ENCODE measurements around the gene ZIC2. TPM values are rescaled to one million over a fixed set of nuclear protein-coding genes. Genes with fewer than 3 reads are reported as not detected.

Gene ZIC2
- total RNA-seq, 2 experiments from 2014 or later: not detected

- CTCF ChIA-PET: no interaction called here
- DNase-seq (no peak), ATAC-seq (no peak)
- no peak overlapping the region for H3K4me3 Mint-ChIP-seq
- peaks cover 16% of the 10 kb centered on the region for H3K36me3 Mint-ChIP-seq (ENCODE audit: low read depth)
- POLR2A ChIA-PET: no interaction called here
- H3K27ac Mint-ChIP-seq: no peak overlapping the region
- peaks cover 24% of the 10 kb centered on the region for H3K4me1 Mint-ChIP-seq (ENCODE audit: low read depth)
- peaks cover 65% of the 10 kb centered on the region for H3K27me3 Mint-ChIP-seq (ENCODE audit: low read depth)
- H3K9me3 Mint-ChIP-seq (ENCODE audit: insufficient read depth): no peaks in the 10 kb centered on the region
These were observed 3.8 kb downstream of the ZIC2 start for GRCh38 chr13:99985241-99985874.

- Mint-ChIP-seq H3K9me3 (ENCODE audit: insufficient read depth) (no peaks in the 10 kb centered on the region), H3K27me3 (ENCODE audit: low read depth) (peaks cover 71% of the 10 kb centered on the region), H3K27ac (peak overlapping the region; percentile 50), H3K4me3 (peak overlapping the region; percentile 14), H3K4me1 (ENCODE audit: low read depth) (peaks cover 27% of the 10 kb centered on the region), H3K36me3 (ENCODE audit: low read depth) (peaks cover 16% of the 10 kb centered on the region)
- DNase-seq (no peak), ATAC-seq (no peak)
- POLR2A ChIA-PET: no interaction called here
- CTCF ChIA-PET: no interaction called here
These were observed 4.4 kb downstream of the ZIC2 start for GRCh38 chr13:99985886-99986527.

- H3K4me1 Mint-ChIP-seq (ENCODE audit: low read depth): peaks cover 27% of the 10 kb centered on the region
- peaks cover 16% of the 10 kb centered on the region for H3K36me3 Mint-ChIP-seq (ENCODE audit: low read depth)
- H3K27me3 Mint-ChIP-seq (ENCODE audit: low read depth): peaks cover 78% of the 10 kb centered on the region
- no peaks in the 10 kb centered on the region for H3K9me3 Mint-ChIP-seq (ENCODE audit: insufficient read depth)
- CTCF ChIA-PET: interaction anchor here (1.0 to 1.6 kb wide), 2 partner anchors 249 to 331 kb away, joined by 3 to 6 read pairs; no protein-coding TSS in a partner anchor
- H3K4me3 Mint-ChIP-seq: no peak overlapping the region
- POLR2A ChIA-PET: interaction anchor here (1.2 kb wide), 1 partner anchor 174 kb away, joined by 3 read pairs; no protein-coding TSS in a partner anchor
- ATAC-seq (no peak), DNase-seq (no peak)
- H3K27ac Mint-ChIP-seq: no peak overlapping the region
These were observed 5.2 kb downstream of the ZIC2 start for GRCh38 chr13:99986741-99987140.

GRCh38 chr13:99987154-99988019 lies 5.8 kb downstream of the ZIC2 start:
- H3K27me3 Mint-ChIP-seq (ENCODE audit: low read depth): peaks cover 84% of the 10 kb centered on the region
- no peak overlapping the region for H3K4me3 Mint-ChIP-seq
- POLR2A ChIA-PET: interaction anchor here (1.2 kb wide), 1 partner anchor 173 kb away, joined by 3 read pairs; no protein-coding TSS in a partner anchor
- CTCF ChIA-PET: interaction anchor here (1.0 to 1.6 kb wide), 2 partner anchors 248 to 331 kb away, joined by 3 to 6 read pairs; no protein-coding TSS in a partner anchor
- H3K27ac Mint-ChIP-seq: no peak overlapping the region
- peaks cover 27% of the 10 kb centered on the region for H3K4me1 Mint-ChIP-seq (ENCODE audit: low read depth)
- no peak for DNase-seq
- H3K36me3 Mint-ChIP-seq (ENCODE audit: low read depth): peaks cover 16% of the 10 kb centered on the region
- ATAC-seq: no peak
- no peaks in the 10 kb centered on the region for H3K9me3 Mint-ChIP-seq (ENCODE audit: insufficient read depth)

GRCh38 chr13:99988529-99989275 lies 7.1 kb downstream of the ZIC2 start:
- H3K36me3 Mint-ChIP-seq (ENCODE audit: low read depth): peaks cover 10% of the 10 kb centered on the region
- no peak overlapping the region for H3K4me3 Mint-ChIP-seq
- no peak for DNase-seq
- H3K4me1 Mint-ChIP-seq (ENCODE audit: low read depth): peaks cover 20% of the 10 kb centered on the region
- ChIA-PET CTCF (no interaction called here), POLR2A (no interaction called here)
- peaks cover 83% of the 10 kb centered on the region for H3K27me3 Mint-ChIP-seq (ENCODE audit: low read depth)
- no peak for ATAC-seq
- H3K9me3 Mint-ChIP-seq (ENCODE audit: insufficient read depth): no peaks in the 10 kb centered on the region
- H3K27ac Mint-ChIP-seq: no peak overlapping the region

- Mint-ChIP-seq H3K27ac (no peak overlapping the region), H3K9me3 (ENCODE audit: insufficient read depth) (no peaks in the 10 kb centered on the region), H3K36me3 (ENCODE audit: low read depth) (peaks cover 8% of the 10 kb centered on the region), H3K27me3 (ENCODE audit: low read depth) (peaks cover 82% of the 10 kb centered on the region), H3K4me1 (ENCODE audit: low read depth) (peaks cover 17% of the 10 kb centered on the region), H3K4me3 (no peak overlapping the region)
- ATAC-seq (peak; percentile 24), DNase-seq (no peak)
- ChIA-PET CTCF (no interaction called here), POLR2A (no interaction called here)
These were observed 7.9 kb downstream of the ZIC2 start for GRCh38 chr13:99989276-99990125.

- POLR2A ChIA-PET: no interaction called here
- ATAC-seq (no peak), DNase-seq (no peak)
- no peak overlapping the region for H3K27ac Mint-ChIP-seq
- peaks cover 17% of the 10 kb centered on the region for H3K4me1 Mint-ChIP-seq (ENCODE audit: low read depth)
- CTCF ChIA-PET: interaction anchor here (0.8 kb wide), 1 partner anchor 335 kb away, joined by 3 read pairs; no protein-coding TSS in a partner anchor
- no peaks in the 10 kb centered on the region for H3K9me3 Mint-ChIP-seq (ENCODE audit: insufficient read depth)
- peaks cover 7% of the 10 kb centered on the region for H3K36me3 Mint-ChIP-seq (ENCODE audit: low read depth)
- peaks cover 85% of the 10 kb centered on the region for H3K27me3 Mint-ChIP-seq (ENCODE audit: low read depth)
- H3K4me3 Mint-ChIP-seq: no peak overlapping the region
These were observed 8.8 kb downstream of the ZIC2 start for GRCh38 chr13:99990126-99990977.

- peaks cover 3% of the 10 kb centered on the region for H3K36me3 Mint-ChIP-seq (ENCODE audit: low read depth)
- CTCF ChIA-PET: interaction anchor here (1.5 kb wide), 1 partner anchor 334 kb away, joined by 4 read pairs; no protein-coding TSS in a partner anchor
- DNase-seq (no peak), ATAC-seq (no peak)
- H3K4me1 Mint-ChIP-seq (ENCODE audit: low read depth): peaks cover 18% of the 10 kb centered on the region
- peaks cover 88% of the 10 kb centered on the region for H3K27me3 Mint-ChIP-seq (ENCODE audit: low read depth)
- no peaks in the 10 kb centered on the region for H3K9me3 Mint-ChIP-seq (ENCODE audit: insufficient read depth)
- POLR2A ChIA-PET: no interaction called here
- H3K4me3 Mint-ChIP-seq: no peak overlapping the region
- H3K27ac Mint-ChIP-seq: no peak overlapping the region
These were observed 9.6 kb downstream of the ZIC2 start for GRCh38 chr13:99991013-99991827.

- Mint-ChIP-seq H3K4me3 (no peak overlapping the region), H3K4me1 (ENCODE audit: low read depth) (peaks cover 18% of the 10 kb centered on the region), H3K9me3 (ENCODE audit: insufficient read depth) (no peaks in the 10 kb centered on the region), H3K27me3 (ENCODE audit: low read depth) (peaks cover 88% of the 10 kb centered on the region), H3K27ac (no peak overlapping the region), H3K36me3 (ENCODE audit: low read depth) (peaks cover 2% of the 10 kb centered on the region)
- ChIA-PET POLR2A (interaction anchor here (1.1 kb wide), 1 partner anchor 18 kb away, joined by 3 read pairs; no protein-coding TSS in a partner anchor), CTCF (interaction anchor here (0.9 to 1.5 kb wide), 3 partner anchors 243 to 523 kb away, joined by 3 to 4 read pairs (median 3); no protein-coding TSS in a partner anchor)
- ATAC-seq: no peak
- DNase-seq: no peak
These were observed 10.5 kb downstream of the ZIC2 start for GRCh38 chr13:99991828-99992775.
